Kidney tubule cell (primary cell): ENCODE data around the gene ATG16L1.
"Not testable (repeated sequence)": the region's sequence is repeated elsewhere in the genome, so short reads cannot be mapped to it uniquely, and the experiment has no call there.

Experiments
- DNase-seq: peaks from one replicate; pipeline ENCODE4 v3.0.0-alpha.2; 2018; ENCODE audit warnings: low spot score

The ATG16L1 gene

GRCh38 chr2:233332125-233332524 is 80.7 kb downstream of the ATG16L1 start:
- DNase-seq = no peak

GRCh38 chr2:233334915-233335314 is 83.4 kb downstream of the ATG16L1 start:
- DNase-seq = no peak

- DNase-seq = not testable (repeated sequence)
These were observed 84.6 kb downstream of the ATG16L1 start for GRCh38 chr2:233336091-233336490.

- DNase-seq = no peak
These were observed 85.1 kb downstream of the ATG16L1 start for GRCh38 chr2:233336541-233336940.

- DNase-seq = no peak
These were observed 86.6 kb downstream of the ATG16L1 start for GRCh38 chr2:233338046-233338445.

- no peak for DNase-seq
These were observed 87.4 kb downstream of the ATG16L1 start for GRCh38 chr2:233338812-233339368.

DNA sequence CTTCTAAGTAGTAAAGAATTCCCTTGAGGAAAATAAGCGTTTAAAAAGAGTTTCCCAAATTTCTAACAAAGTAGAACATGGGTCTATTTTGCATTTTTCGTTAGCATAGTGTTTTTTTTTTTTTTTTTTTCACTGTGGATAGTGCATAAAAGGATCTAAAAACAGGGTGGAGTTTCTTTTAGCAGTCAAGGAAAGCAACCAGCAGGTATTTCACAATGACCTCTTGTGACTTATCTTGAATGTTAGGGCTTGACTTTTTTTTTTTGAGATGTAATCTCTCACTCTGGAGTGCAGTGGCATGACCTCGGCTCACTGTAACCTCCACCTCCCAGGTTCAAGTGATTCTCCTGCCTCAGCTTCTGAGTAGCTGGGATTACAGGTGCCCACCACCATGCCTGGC is 88.0 kb downstream of the ATG16L1 start:
- DNase-seq = no peak

DNA sequence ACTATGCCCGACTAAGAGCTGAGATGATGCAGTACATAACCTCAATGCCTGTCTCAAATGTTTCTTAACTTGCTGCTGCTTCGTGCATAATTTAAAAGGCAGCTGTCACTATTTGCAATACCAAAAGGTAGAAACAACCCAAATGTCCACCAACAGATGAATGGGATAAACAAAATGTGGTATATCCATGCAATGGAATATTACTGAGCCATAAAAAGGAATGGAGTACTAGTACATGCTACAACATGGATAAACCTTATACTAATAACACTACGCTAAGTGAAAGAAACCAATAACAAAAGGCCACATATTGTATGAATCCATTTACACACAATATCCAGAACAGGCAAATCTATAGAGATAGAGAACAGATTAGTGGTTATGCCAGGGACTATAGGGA is 89.8 kb downstream of the ATG16L1 start:
- no peak for DNase-seq

GRCh38 chr2:233342301-233342700 is 90.8 kb downstream of the ATG16L1 start:
- no peak for DNase-seq

DNA sequence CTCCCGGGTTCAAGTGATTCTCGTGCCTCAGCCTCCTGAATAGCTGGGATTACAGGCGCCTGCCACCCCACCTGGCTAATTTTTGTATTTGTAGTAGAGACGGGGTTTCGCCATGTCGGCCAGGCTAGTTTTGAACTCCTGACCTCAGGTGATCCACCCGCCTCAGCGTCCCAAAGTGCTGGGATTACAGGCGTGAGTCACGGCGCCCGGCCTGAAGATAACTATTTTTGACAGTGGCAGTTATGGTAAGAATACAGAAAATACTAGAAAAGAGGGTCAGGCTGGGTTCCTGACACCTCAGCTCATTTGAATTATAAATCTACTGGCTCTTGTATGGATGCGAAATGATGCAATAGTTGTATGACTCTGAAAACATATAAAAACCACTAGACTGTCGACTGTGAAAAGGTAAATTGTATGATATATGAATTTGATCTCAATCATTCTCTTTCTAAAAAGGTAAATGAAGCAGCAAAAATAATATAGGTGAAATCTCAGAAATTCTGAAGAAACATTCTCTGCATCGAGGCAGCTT is 91.8 kb downstream of the ATG16L1 start:
- DNase-seq = no peak
